Kidney epithelial cell (primary cell): ENCODE results near the gene ASIC2. TPM values are rescaled to one million over a fixed set of nuclear protein-coding genes. Genes with fewer than 3 reads are reported as not detected.

Source experiments
- DNase-seq: peaks from one replicate; pipeline ENCODE4 v3.0.0-alpha.2; 2010; ENCODE audit warnings: low read depth
- H3K27me3 ChIP-seq: 2 replicates; pipeline ENCODE4 v1.6.0; 2011; ENCODE audit warnings: low read length; ENCODE audit not compliant: control insufficient read depth, insufficient read depth
- H3K36me3 ChIP-seq: 2 replicates; pipeline ENCODE4 v1.5.1; 2011; ENCODE audit warnings: low read length; ENCODE audit not compliant: control insufficient read depth, insufficient read depth
- H3K4me3 ChIP-seq: 2 replicates; pipeline ENCODE4 v1.5.1; 2011; ENCODE audit warnings: low read depth, mild to moderate bottlenecking, control low read depth, low read length
- total RNA-seq: library from RNA; depleted of rRNA; stranded (reverse); fragments of >200 nt; gene quantifications from 2 replicates; pipeline ENCODE4 v1.2.3, GENCODE V29; 2015
- TF ChIP-seq, protein P1 (sequence below): IDR thresholded peaks from 2 replicates; pipeline ENCODE4 v1.5.1; 2011; ENCODE audit warnings: mild to moderate bottlenecking, moderate library complexity, low read length, control low read depth, inconsistent platforms; ENCODE audit not compliant: insufficient read depth, poor library complexity, severe bottlenecking

Gene ASIC2
- total RNA-seq, 1 donor from 2014 or later: 0.25 TPM

DNA sequence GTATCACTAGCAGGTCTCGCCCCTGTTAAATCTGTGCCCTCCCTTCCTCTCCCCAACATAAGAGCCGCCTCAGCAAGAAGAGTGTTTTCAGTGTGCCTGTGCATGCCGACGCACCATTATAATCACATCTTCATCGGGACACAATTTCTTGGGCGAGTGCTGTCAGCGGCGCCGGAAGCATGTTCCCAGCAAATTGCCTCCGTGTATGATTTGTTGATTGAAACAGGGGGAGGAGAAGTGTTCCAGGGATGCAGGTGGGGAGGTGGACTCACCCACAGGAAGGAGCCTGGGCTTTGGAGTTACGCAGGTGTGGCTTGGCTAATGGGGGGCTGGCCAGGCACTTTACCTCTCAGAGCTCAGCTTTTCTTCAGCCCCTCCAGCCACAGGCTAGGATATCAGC, 247.9 kb downstream of the ASIC2 start:
- no peak for DNase-seq
- Histone ChIP-seq H3K4me3 (no peak overlapping the region), H3K36me3 (no peaks in the 10 kb centered on the region), H3K27me3 (no peaks in the 10 kb centered on the region)
- TF ChIP-seq, protein P1, sequence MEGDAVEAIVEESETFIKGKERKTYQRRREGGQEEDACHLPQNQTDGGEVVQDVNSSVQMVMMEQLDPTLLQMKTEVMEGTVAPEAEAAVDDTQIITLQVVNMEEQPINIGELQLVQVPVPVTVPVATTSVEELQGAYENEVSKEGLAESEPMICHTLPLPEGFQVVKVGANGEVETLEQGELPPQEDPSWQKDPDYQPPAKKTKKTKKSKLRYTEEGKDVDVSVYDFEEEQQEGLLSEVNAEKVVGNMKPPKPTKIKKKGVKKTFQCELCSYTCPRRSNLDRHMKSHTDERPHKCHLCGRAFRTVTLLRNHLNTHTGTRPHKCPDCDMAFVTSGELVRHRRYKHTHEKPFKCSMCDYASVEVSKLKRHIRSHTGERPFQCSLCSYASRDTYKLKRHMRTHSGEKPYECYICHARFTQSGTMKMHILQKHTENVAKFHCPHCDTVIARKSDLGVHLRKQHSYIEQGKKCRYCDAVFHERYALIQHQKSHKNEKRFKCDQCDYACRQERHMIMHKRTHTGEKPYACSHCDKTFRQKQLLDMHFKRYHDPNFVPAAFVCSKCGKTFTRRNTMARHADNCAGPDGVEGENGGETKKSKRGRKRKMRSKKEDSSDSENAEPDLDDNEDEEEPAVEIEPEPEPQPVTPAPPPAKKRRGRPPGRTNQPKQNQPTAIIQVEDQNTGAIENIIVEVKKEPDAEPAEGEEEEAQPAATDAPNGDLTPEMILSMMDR: no peak

DNA sequence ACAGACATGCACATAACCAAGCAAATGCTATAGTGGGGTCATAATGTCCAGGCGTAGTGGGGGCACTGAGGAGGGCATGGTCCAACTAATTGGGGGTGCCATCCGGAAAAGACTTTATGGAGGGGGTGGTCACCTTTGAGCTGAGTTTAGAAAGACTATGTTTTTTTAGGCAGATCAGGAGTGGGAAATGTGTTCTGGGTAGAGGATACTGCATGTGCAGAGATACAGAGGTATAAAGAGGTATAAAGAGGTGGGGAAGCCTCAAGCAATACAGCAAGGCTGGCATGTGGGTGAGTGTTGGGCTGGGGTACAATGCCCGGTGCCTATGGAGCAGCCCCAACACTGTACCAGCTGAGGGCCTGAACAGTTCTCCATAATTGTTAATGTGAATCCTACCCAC, 248.3 kb downstream of the ASIC2 start:
- Histone ChIP-seq H3K27me3 (no peaks in the 10 kb centered on the region), H3K4me3 (no peak overlapping the region), H3K36me3 (no peaks in the 10 kb centered on the region)
- DNase-seq: no peak
- TF ChIP-seq, protein P1: no peak

DNA sequence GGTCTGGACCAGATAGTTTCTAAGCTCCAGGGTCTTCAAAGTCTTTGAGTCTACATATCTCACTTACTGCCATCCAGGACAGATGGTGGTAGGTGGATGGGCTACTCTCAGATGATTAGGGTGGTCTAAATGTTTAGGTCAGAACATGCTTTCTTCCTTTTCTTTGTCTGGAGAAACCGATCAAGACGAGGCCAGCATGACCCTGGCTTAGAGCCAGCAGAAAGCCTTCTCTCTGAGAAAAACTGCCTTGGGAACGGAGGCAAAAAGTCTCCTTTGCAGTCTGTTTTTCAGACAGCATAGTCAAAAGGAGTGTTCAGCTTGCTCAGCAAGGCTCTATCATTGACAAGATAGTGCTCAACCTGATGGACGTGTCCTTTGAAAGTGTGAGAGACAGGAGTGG, 252.6 kb downstream of the ASIC2 start:
- no peak for DNase-seq
- Histone ChIP-seq H3K4me3 (no peak overlapping the region), H3K27me3 (no peaks in the 10 kb centered on the region), H3K36me3 (no peaks in the 10 kb centered on the region)
- TF ChIP-seq, protein P1: no peak

DNA sequence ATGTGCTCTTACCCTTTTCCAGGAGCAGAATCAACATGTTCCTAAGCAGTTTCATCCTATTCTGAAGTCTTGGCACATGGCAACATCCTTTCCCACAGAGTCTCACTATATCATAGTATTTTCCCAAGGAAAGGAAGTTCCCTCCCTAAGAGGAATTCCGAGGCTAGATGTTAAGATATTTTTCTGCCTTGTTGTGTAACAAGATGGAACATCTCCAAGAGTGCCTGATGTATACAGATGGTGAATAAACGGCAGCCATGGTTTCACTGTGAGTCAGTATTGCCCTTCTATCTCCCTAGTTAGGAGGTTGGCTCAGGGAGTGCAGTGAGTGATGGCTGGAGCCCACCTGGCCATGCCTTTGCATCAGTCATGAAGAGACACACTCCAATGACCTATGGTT, 253.2 kb downstream of the ASIC2 start:
- TF ChIP-seq, protein P1: no peak
- Histone ChIP-seq H3K36me3 (no peaks in the 10 kb centered on the region), H3K4me3 (no peak overlapping the region), H3K27me3 (no peaks in the 10 kb centered on the region)
- no peak for DNase-seq

DNA sequence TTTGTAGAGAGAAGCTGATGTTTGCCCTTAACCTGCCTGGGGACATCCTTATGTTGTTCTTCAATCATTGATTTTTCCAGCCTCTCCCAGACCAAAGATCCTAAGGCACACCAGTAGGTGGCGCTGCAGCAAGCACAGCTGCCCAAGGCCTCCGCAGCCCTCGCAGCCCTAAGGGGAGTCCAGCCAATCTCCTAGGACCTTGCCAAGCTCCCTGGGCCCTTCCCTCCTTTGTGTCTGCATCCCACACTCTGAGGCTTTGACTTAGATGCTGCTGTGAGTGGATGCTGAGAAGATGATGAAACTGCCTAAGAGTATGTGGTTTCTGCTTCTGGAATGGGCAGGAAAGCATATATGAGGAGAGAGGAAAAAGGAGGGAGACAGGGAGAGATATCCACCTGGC, 254.4 kb downstream of the ASIC2 start:
- Histone ChIP-seq H3K4me3 (no peak overlapping the region), H3K27me3 (no peaks in the 10 kb centered on the region), H3K36me3 (no peaks in the 10 kb centered on the region)
- TF ChIP-seq, protein P1: peak; percentile 81
- no peak for DNase-seq

DNA sequence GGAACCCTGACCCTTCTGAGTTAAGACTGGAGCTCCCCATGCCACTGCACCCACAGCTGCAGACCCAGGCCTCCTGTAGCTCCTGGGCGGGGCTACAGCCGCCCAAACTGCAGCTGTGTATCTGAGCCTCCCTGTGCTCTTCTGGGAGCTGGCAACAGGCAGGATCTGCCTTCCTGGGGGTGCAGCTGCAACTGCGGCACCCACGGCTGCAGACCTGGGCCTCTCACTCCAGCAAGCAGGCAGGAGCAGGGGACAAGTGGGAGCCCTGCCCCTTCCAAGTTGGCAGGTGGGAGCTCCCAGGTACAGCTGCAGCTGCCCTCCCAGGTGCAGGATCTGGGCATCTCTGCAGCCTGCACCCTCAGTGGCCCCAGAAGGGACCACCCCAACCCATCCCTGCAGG, 259.9 kb downstream of the ASIC2 start:
- Histone ChIP-seq H3K4me3 (no peak overlapping the region), H3K27me3 (no peaks in the 10 kb centered on the region), H3K36me3 (no peaks in the 10 kb centered on the region)
- DNase-seq: no peak
- TF ChIP-seq, protein P1: no peak
